Cardiac fibroblast (primary cell): Measurements from ENCODE around the gene MGAT5B.
"Not testable (repeated sequence)": the region's sequence is repeated elsewhere in the genome, so short reads cannot be mapped to it uniquely, and the experiment has no call there.

ENCODE experiments used
- DNase-seq, 2 donors: peaks; one replicate each; pipeline versions ENCODE4 v3.0.0 to v3.0.0-alpha.2; 2010; ENCODE audit warnings: low read depth in 2 of 2
- H3K4me3 ChIP-seq, 2 donors: replicated peaks in 1 of 2; 1 replicate in 1 of 2; 2 replicates in 1 of 2; pipeline ENCODE4 v1.5.1; 2011; ENCODE audit warnings: low read depth in 2 of 2, low read length in 2 of 2, mild to moderate bottlenecking in 2 of 2, moderate library complexity in 1 of 2
- CTCF ChIP-seq: IDR thresholded peaks from one replicate; pipeline ENCODE4 v1.5.1; 2011; ENCODE audit warnings: low read depth, mild to moderate bottlenecking, low read length, inconsistent platforms

MGAT5B gene

GRCh38 chr17:76845541-76846017, 22.6 kb upstream of the MGAT5B start:
- no peak overlapping the region for H3K4me3 ChIP-seq
- peak; percentile 54 to 66 for DNase-seq
- no peak for TF ChIP-seq CTCF

GRCh38 chr17:76847031-76847430, 21.2 kb upstream of the MGAT5B start:
- no peak overlapping the region for H3K4me3 ChIP-seq
- no peak for DNase-seq
- no peak for TF ChIP-seq CTCF

- TF ChIP-seq CTCF: no peak
Observed at GRCh38 chr17:76848670-76849069, 19.5 kb upstream of the MGAT5B start.

GRCh38 chr17:76849160-76849559, 19.0 kb upstream of the MGAT5B start:
- DNase-seq, H3K4me3 ChIP-seq: not testable (repeated sequence)

More at GRCh38 chr17:76848670-76849069, 19.5 kb upstream of the MGAT5B start:
- no peak overlapping the region for H3K4me3 ChIP-seq
- no peak for DNase-seq

GRCh38 chr17:76852843-76853242, 15.4 kb upstream of the MGAT5B start:
- H3K4me3 ChIP-seq: no peak overlapping the region
- no peak for DNase-seq
- TF ChIP-seq CTCF: no peak

- no peak for TF ChIP-seq CTCF
- no peak overlapping the region for H3K4me3 ChIP-seq
- no peak for DNase-seq
Observed at GRCh38 chr17:76855105-76855504, 13.1 kb upstream of the MGAT5B start.

GRCh38 chr17:76862079-76862478, 6.1 kb upstream of the MGAT5B start:
- DNase-seq: no peak
- no peak overlapping the region for H3K4me3 ChIP-seq
- TF ChIP-seq CTCF: no peak
